NCI-H146 (cell line): ENCODE data around the gene RNU1-2.
"Not testable (repeated sequence)": the region's sequence is repeated elsewhere in the genome, so short reads cannot be mapped to it uniquely, and the experiment has no call there.

Experiments
- DNase-seq: peaks from one replicate; lab custom pipeline; 2025; lab: John Stamatoyannopoulos, UW

RNU1-2 gene

GRCh38 chr1:16895598-16896315 is at the start of gene RNU1-2:
RNU1-2 (plus strand) TSS chr1:16895980.
- peak; percentile 94 for DNase-seq

DNA sequence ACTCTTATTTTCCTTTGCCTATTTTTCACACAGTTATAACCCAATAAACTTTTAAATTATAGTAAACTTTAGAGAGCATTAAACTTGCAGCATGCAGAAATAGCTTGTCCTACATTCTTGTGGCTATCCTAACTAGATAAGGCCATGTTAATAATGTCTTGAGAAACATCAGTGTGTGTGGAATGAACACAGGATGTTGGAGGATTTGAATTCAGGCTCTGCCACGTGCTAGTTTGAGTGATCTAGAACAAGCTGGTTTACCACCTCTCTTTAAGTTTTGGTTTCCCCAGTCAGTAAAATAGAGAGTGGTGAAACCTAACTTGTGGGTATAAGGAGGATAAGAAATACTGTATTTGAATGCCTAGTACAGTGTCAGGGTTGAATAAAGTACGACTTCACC is 39.6 kb upstream of the RNU1-2 start:
- not testable (repeated sequence) for DNase-seq

DNA sequence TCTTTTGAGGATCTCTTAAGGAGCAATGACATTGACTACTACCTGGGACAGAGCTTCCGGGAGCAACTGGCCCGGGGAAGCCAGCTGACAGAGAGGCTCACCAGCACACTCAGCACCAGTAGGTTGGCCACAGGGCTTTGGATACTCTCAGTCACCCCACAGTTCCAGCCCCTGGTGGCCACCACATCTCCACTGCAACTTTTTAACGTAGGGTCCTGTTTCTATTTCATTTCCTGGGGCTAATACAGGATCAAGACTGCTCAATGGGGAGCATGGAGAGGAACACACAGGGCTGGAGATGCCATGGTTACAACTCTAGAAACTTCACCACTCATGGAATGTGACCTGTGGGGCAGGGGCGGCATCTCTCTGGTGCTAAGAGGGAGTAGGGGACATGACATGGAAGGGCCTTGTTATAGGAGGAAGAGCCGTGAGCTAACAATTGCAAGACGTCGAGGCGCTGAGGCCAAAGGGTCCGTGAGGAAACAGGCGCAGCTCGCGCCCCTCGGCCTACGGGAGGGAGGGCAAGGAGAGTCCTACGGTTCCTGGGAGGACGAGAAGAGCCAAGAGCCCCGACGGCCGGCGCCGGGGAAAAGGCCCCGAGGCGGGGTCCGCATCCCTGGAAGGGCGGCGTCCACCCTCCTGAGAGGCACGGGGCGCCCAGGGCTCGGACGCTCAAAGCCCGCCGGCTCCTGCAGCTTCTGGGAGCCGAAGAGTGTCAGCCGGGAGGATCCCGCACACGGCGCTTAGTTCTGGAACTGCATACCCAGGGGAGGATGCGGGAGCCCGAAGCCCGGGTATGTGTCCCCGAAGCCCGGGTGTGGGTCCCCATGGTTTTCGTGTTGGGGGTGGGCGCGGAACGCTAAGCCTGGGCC is 36.4 kb upstream of the RNU1-2 start:
- not testable (repeated sequence) for DNase-seq

DNA sequence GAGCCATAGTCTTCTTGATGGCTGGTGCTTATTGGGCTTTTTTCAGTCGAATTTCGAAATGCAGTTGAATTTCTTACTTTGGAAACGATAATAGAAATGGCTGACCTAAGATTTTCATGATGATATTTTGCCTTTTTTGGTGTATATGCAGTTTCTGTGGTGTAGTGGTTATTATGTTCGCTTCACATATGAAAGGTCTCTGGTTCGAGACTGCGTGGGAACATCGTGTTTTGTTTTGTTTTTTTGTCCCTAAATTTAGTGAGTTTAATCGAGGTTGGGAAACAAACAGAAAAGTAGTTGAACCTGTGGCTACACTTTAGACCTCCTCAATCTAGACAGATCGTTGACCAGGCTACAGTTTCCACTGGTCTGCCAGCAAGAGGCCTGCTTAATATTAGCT is 35.7 kb upstream of the RNU1-2 start:
- DNase-seq: not testable (repeated sequence)

DNA sequence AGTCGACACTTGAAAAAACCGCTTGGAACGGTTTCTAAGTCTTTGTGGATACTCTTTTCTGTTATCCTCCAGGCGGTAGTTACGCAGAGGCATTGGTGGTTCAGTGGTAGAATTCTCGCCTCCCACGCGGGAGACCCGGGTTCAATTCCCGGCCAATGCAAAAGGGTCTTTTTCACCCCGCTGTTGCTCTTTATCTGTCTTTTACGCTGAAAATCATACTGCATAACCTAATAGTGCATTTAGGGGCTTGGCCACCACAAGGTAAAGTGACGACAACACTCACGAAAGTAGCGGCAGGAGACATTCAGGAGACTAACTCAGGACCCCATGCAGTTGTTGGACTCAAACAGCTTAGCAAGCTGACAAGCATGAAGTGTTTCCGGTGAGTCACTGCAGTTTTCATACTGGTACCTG is 33.9 kb upstream of the RNU1-2 start:
- not testable (repeated sequence) for DNase-seq

GRCh38 chr1:16862415-16862814 is 33.4 kb upstream of the RNU1-2 start:
- not testable (repeated sequence) for DNase-seq

GRCh38 chr1:16863024-16863423 is 32.8 kb upstream of the RNU1-2 start:
- DNase-seq: not testable (repeated sequence)

GRCh38 chr1:16866926-16867707 is 28.7 kb upstream of the RNU1-2 start:
- DNase-seq: not testable (repeated sequence)

DNA sequence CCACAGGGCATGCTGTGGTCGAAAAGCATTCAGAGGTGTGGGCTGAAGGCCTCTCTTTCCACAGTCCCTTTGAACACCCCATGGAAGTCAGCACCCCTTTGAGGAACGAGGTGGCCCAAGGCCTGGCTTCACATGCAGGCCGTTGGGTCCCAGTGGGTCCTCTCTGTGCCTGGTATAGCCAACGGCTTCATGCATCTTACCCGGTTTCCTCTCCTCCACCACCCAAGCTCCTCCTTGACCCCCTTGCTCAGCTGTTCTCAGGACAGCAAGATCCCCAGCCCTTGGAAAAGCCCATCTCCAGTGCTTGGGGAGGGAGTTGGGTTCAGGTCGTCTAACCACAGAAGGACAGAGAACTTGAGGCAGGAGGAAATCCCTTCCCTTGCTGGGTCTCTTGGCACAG is 27.0 kb upstream of the RNU1-2 start:
- not testable (repeated sequence) for DNase-seq

- not testable (repeated sequence) for DNase-seq
Measured at GRCh38 chr1:16869996-16870395, 25.8 kb upstream of the RNU1-2 start.

DNA sequence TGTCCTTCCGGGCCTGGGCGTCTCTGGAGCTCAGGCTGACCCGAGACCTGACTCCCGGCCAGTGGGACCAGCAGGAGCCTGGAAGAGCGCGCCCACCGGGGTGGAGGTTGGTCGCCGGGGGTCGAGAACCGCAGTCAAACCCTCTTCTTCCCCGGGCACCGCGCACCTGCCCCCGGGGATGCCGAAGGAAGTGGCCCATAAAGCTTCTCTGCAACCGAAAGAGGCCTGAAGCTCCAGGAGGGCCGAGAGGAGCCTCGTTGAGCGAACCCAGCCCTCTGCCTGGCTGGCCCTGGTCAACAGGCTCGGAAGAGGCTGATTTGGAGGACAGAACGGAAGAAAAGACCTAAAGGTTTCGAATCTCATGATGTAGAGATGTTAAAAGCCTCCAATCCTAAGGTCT is 24.6 kb upstream of the RNU1-2 start:
- DNase-seq: not testable (repeated sequence)

DNA sequence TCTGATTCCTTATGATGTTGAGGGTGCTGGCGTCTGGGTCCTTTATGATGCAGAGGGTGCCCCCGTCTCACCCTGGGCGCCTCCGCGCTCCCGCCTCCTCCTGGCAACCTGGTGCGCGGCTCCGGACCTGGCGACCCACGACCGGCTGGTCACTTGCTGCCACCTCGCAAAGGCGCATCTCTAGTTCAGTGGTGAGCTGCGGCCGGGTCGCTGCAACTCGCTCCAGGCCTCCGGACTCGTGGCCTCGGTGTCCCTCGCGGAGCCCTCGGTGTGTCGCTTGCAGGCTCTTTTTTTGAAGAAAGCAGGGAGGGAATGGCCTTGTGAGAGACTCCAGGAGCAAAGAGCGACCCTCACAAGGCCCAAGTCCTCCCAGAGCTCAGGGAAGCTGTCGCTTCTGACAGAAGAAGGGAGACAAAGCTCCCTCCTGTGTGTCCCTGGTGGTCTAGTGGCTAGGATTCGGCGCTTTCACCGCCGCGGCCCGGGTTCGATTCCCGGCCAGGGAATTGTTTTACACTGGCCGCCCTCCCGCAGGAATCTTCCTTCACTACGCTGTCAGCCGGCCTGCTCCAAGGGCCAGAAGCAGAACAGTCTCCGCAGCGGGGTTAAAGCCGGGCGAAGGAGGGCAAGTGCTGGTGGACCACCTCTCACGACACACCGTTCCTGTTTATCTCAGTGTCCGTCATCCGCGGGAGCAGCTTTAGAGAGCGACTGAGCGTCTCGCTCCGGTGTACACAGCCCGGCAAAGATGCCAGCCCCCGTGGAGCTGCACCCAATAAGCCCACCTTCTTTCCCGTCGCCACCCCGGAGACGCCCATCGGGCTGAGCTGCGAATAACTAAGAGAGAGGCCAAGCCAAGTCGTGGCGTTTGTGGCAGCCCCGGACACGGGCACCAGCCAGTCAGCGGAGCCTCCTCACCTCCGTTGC is 23.4 kb upstream of the RNU1-2 start:
- not testable (repeated sequence) for DNase-seq

- not testable (repeated sequence) for DNase-seq
Measured at GRCh38 chr1:16873076-16873879, 22.5 kb upstream of the RNU1-2 start.

DNA sequence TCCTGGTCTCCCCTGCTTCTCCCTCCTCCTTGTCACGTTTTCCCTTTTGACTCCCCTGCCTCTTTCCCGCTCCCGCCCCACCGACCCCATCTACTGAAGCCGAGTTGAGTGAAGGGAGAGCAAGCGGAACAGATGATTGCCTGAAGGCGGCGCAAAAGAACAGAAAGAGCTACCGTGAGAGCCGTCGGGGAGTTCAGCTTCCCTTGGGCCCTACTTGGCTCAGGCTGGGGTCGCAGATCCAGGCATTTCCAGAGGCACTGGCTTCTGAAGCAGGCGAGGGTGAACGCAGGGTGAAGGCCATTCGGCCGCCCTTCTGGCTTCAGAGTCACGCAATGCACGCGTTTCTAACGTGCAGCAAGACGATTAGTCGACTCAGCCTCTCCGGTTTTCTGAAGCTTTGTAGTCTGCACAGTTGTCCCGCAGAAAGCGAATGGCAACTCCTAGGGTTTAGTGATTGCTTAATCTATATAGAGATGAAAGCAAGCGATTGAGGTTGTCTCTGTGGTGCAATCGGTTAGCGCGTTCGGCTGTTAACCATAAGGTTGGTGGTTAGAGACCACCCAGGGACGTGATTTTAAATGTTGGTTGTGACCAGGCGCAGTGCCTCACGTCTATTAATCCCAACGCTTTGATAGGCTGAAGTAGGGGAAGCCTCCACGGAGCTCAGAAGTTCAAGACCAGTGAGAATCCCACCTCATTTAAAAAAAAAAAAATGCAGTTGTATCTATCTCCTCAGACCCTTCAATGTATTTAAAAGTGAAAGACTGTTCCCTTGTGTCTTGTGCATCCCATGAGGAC is 20.6 kb upstream of the RNU1-2 start:
- DNase-seq: not testable (repeated sequence)

DNA sequence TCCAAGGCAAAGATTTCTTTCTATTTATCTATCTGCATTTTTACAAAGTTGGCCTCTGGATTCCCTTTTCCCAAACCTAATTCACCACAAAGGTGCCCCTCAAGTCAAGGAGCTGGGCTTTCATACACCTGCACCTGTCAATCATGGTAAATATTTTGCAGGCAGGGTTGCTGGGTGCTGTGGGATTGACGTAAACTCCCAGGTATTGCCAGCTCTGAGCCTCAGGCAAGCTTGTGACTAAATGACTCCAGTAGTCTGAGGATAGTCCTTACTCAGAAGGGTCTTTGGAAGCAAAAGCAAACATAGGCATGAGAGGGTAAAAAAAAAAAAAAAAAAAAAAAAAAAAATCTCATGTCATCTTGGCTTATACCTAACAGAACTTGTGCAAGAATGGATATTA is 14.0 kb upstream of the RNU1-2 start:
- not testable (repeated sequence) for DNase-seq

DNA sequence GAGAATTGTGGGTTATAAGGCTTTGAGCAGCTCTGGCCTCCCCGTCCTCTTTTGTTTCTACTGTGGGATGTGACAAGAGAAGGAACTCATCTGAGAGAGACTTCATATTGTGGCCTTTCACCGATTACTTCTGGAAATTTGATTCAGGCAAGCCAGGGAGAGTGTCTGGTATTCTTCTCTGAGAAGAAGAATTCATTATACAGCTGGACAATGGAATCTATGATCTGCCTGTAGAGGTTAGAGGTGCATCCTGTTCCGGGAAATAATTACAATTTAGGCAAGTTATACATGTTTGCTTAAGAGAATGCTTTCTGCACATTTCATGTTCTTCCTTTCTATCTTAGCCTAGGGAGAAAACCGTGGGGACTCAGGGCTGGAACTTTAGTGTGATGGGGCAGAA is 12.8 kb upstream of the RNU1-2 start:
- DNase-seq: no peak

DNA sequence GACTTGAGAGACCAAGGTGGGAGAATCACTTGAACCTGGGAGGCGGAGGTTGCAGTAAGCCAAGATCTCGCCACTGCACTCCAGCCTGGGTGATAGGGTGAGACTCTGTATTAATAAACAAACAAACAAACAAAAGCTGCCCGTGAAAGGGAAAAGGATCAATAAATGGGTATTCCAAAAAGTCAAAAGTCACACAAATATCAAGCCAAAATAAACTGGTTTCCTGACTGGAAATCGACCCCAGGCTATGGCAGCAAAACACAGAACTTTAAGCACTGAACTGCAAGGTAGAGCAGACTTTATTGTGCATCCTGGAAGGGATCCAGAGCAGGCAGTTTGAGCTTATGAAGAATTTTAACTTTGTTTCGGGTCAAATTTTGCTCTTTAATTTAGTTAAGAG is 11.3 kb upstream of the RNU1-2 start:
- DNase-seq: not testable (repeated sequence)

DNA sequence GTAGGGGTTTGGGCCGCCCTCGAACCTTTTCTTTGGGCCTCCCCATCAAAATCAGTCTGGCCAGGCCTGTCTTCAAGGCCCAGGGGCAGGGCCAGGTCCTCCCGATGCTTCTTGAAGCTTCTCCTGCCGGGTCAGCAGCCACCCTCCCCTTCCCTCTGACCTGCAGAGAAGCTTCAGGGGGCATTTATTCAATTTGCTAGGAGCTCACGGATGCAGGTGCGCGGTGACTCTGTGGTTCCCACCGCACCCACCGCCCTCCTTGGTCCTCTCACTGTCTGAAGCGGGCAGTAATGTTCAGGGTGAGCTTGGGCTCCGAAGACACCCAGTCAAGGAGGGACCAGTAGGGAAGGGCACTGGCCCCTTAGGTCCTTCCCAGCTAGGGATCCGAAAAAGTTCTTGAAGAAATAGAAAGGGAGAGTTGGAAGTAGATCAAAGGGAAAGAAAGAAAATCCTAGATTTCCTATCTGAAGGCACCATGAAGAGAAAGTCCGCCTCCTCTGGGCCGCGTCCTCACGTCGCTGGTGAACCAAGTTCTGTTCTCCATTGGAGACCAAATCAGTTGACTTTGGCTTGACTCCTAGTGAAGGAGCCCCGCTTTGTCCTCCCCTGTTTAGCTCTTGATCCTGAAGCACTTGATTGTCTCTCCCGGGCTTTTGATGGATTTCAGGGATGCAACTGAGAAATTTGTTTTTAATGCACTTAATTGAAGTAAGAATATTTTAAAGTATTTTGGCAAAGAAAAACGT is 8.7 kb upstream of the RNU1-2 start:
- no peak for DNase-seq
